ENCODE measurements around the gene SNIP1.

SNIP1 gene

DNA sequence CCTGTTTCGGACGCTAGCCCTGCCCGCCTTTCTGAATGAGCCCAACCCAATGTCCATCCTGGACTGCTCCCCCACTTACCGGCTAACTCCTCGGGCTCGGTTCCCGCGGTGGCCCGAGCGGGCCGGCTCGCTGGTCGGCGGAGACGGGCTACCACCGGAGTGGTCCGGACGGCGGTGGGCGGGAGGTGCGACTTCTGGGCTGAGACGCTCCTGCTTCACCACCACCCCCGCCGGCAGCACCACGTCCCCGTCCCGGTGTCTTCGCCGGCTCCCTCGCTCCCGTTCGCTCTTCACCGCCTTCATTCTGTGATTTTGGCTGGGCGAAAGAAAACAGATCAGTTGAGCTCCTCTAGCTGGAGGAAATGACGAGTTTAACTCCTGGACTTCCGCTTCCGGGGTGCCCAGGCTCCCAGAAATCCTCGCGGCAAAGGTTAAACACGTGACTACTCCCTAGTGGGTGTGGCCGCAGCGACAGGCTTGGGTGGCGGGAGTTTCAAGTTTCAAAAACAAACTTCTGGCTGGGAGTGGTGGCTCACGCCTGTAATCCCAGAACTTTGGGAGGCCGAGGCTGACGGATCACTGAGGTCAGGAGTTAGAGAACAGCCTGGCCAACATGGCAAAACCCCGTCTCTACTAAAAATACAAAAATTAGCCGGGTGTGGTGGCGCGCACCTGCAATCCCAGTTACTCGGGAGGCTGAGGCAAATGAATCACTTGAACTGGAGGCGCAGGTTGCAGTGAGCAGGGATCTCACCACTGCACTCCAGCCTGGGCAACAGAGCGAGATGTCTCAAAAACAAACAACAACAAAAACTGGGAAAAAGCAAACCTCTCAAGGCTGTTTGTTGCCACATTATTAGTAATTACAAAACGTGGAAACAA, at the start of gene SNIP1:
SNIP1 (minus strand) TSS at position 367 of the 882 bp plus-strand sequence; CDS start at position 303, 64 bp downstream.
- no peak for TF ChIP-seq CTCF (conservative IDR thresholded peaks at IDR 0.05; ENCODE audit: low read depth, low read length)
- peak within 1 kb of the TSS; percentile 96 for H3K4me3 ChIP-seq (ENCODE audit: low read length)
- DNase-seq (ENCODE audit: low read depth) = peak; percentile 70

DNA sequence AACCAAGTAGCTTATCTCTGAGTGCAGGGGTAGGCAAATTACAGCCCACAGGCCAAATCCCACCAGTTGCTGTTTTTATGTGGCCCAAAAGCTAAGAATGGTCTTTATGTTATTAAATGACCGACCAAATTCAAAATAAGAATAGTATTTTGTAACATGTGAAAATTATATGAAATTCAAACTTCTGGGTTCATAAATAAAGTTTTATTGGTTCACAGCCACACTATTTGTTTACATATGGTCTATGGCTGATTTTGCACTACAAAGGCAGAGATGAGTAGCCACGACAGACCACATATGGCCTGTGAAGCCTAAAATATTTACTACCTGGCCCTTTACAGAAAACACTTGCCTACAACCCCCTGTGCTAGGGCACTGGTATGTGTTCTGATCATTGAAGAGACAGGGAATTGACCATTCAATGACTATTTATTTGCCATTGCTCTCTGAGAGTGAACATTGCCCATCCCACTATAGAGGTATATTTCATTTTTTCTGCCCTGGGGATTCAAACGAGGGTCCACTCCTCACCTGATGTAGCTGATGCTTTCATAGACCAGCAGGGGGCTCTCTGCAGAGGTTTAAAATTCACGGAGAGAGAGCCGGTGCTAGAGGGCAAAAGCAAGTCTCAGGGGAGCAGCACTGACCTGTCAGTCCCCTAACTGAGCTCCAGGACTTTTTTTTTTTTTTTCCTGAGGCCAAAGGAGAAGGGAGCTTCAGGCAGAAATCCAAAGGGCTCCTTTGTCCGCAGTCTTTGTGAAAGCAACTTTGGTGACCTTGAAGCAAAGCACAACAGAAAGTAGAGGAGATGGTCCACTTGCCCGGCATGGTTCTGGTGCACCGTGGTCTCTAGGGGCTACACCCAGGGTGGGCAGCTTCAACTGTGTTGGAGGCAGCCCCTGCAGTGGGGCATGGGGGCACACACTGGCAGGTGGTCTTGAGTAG, 48.9 kb upstream of the SNIP1 start:
- peak; percentile 89 for TF ChIP-seq CTCF (conservative IDR thresholded peaks at IDR 0.05; ENCODE audit: low read depth, low read length)
- no peak for DNase-seq (ENCODE audit: low read depth)
- no peak overlapping the region for H3K4me3 ChIP-seq (ENCODE audit: low read length)

- TF ChIP-seq CTCF (conservative IDR thresholded peaks at IDR 0.05; ENCODE audit: low read depth, low read length) = no peak
- no peak overlapping the region for H3K4me3 ChIP-seq (ENCODE audit: low read length)
- no peak for DNase-seq (ENCODE audit: low read depth)
Observed at GRCh38 chr1:37601441-37601840, 47.3 kb upstream of the SNIP1 start.

- no peak for TF ChIP-seq CTCF (conservative IDR thresholded peaks at IDR 0.05; ENCODE audit: low read depth, low read length)
- DNase-seq (ENCODE audit: low read depth) = no peak
- H3K4me3 ChIP-seq (ENCODE audit: low read length) = no peak overlapping the region
Observed at GRCh38 chr1:37599940-37600339, 45.8 kb upstream of the SNIP1 start.

DNA sequence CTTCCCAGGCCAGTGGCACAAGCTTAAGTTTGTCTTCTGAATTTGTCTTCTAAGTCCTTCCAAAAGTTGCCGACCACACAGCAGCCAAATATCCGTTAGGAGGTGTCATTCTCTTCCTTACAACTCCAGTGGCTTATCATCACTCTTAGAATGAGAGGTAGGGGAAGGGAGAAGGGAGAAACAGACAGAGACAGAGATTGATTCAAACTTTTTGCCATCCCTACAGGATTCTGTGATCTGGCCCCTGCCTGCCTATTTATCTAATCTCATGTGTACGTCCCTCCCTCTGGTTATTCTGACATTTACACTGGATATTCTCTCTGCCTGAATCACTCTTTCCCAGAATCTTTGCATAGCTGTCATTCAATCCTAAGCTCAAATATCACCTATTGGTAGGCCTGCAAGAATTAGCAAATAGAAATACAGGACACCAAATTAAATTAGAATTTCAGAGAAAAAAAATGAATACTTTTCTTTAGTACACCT, 42.1 kb upstream of the SNIP1 start:
- DNase-seq (ENCODE audit: low read depth) = no peak
- peak overlapping the region; percentile 98 for H3K4me3 ChIP-seq (ENCODE audit: low read length)
- TF ChIP-seq CTCF (conservative IDR thresholded peaks at IDR 0.05; ENCODE audit: low read depth, low read length) = no peak

GRCh38 chr1:37595440-37596181, 41.5 kb upstream of the SNIP1 start, which contains the start of gene GNL2:
Gene GNL2, minus strand, starts transcription at chr1:37595937. Its CDS starts 115 bp downstream, at chr1:37595822.
- no peak for TF ChIP-seq CTCF (conservative IDR thresholded peaks at IDR 0.05; ENCODE audit: low read depth, low read length)
- DNase-seq (ENCODE audit: low read depth) = peak; percentile 81
- peak within 1 kb of the TSS; percentile 98 for H3K4me3 ChIP-seq (ENCODE audit: low read length)

All from retinal pigment epithelial cell (primary cell).